Iris pigment epithelial cell (primary cell): ENCODE measurements around the gene DUS4L.
A peak's percentile ranks its signal among the peaks of the same experiment; 100 is the strongest.

ENCODE experiments used
- DNase-seq: peaks from one replicate; pipeline ENCODE4 v3.0.0-alpha.2; 2011; ENCODE audit warnings: low read depth

The DUS4L gene

DNA sequence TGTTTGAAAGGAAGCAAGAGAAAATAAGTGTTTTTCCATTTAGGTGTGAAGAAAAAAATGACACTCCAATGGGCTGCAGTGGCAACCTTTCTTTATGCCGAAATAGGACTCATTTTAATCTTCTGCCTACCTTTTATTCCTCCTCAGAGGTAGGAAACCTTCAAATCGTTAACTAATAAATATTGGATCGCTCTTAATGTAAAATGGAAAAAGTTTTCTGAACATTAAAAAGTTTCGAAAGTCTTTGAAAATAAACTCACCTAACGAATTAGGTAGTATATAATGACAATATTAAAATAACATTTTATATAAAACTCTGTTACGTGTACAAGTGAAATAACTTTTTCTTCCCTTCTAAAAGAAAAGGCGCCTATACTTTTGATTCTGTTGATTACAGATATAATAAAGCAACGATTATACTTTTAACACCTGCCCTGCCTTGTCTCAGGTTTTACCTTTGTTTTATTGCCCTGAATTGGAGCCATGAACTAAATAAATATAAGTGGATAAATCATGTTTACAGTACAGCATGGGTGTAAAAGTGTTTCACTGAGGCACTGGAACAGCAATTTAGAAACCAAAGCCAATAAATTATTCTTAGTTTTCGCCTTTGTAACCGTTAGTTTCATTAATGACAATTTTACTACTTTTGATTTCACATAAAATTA, 17.1 kb downstream of the DUS4L start:
- no peak for DNase-seq

DNA sequence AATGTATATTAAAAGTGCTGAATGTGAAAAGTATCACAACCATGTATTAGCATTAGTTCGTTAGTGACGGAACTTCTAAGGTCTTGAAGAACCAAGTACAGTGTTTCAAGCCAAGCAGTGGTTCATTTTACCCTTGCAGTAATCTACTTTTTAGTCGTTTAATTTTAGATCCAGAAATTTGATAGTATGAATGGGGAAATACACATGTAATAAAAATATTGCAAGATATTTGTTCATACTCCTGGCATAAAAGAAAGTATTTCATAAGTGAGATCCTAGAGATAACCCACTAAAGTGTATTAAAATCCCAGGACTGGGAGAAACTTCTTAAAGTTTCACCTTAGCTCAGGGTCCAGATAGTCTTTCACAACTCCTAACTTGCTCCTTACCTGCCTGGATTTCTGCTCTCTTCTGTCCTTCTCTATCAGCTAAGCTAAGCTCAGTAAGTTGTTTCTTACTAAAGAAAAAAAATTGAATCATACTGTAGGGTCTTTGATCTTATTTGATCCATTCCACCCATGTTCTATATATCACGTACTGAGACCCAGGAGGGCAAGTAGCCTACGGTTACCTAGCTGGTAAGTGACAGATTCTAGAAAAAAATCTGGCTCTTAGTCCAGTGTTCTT, 17.7 kb downstream of the DUS4L start:
- DNase-seq: no peak

DNA sequence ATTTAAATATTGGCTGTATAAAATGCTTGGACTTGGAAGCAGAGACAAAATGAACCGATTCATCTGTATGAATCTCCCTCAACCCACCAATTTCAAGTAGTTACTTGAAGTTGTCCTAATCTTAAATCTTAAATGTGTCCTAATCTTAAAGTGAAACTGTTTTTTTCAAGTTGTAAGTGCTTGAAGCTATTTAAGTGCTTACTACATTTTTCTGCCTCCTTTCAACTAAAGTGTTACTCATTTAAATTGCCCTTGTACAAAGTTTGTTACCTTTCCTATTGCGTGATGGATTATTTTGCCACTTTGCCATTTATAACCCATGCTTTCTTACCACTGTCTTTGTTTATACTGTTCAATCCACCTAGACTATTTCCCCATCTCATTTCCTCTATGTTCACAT, 19.1 kb downstream of the DUS4L start:
- no peak for DNase-seq

DNA sequence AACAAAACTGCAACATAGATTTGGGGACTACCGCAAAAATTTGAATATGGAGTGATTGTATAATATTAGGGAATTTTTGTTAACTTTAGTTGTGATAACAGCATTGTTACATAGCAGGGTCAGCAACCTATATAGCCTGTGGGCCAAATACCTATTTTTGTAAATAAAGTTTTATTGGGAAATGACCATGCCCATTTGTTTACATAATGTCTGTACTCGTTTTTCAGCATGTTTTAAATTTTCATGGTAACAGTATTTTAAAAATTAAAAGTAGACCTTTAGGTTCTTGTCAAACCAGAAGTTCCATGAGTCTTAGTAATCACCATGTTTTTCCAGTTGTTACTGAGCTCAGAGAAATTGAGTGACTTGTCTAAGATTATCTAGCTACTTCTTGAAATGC, 20.9 kb downstream of the DUS4L start:
- no peak for DNase-seq

DNA sequence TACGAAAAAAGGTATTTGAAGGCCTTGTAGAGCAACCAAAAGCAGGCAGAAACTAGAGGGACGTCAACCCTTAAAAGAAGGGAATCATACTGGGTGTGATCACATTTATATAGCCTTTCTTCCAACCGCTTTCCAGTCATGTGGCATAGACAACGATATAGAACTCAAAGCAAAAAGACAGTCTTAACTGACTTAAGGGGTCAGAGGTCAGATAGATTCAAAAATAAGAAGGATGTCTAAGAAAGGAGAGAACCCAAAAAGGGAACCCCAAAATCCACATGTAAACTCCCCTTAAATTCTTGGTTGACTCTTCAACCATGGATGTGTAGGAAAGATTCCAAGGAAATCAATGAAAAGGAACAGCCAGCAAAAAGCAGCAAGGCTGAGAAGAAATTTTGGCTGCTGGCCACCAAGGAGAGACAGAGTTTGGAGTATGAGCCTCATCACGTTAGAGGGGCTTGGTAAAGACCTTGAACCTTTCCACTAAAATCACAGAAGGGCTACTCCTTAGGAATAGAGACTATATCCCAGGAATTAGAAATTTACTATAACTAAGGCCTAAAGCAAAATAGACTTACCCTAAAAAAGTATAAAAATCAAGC, 24.9 kb downstream of the DUS4L start:
- no peak for DNase-seq

DNA sequence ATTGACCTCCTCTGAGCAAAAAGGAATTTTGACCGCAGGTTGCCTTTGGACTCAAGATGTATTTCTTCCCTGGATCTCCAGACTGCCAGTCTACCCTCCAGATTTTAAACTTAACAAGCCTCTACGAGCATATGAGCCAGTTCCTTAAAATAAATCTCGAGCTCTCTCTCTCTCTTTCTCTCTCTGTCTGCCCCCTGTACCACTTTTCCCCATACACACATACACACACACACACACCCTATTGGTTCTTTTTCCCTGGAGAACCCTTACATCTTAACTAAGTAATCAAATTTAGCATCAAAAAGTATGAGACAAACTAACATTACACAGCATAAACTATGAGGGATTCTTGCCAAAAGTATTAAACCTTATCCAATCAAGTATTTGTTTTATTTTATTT, 27.6 kb downstream of the DUS4L start:
- DNase-seq: no peak

DNA sequence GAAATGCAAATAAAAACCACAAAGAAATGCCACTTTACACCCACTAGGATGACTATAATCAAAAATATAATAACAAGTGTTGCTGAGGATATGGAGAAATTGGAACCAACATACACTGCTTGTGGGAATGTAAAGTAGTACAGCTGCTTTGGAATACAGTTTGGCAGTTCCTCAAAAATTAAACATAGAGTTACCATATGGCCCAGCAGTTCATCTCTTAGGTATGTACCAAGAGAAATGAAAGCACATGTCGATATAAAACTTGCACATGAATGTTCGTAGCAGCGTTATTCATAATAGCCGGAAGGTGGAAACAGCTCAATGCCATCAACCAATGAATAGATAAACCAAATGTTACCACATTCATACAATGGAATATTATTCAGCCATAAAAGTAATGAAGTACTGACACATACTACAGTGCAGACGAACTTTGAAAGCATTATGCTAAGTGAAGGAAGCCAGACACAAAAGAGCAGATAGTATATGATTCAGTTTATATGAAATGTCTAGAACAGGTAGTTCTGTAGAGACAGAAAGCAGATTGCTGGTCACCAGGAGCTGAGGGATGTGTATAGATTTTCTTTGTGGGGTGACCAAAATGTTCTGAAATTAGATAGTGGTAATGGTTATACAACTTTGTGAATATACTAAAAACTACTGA, 28.7 kb downstream of the DUS4L start:
- peak; percentile 73 for DNase-seq

DNA sequence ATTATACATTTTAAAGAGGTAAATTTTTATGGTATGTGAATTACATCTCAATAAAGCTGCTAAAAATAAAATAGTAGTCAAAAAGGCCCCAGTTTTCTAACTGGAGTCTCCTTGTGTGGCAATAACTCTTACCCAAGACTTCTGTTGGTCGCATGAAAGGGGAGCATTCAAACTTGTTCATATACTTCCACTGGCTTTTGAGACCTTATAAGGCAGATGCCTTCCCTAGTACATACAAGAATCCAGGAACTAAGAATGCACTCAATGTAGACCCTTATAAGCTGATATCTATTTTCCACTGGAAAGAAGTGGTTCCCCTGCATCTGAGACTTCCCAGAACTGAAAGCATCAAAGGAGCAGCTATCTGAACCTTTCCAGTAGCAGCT, 29.2 kb downstream of the DUS4L start:
- DNase-seq: no peak

DNA sequence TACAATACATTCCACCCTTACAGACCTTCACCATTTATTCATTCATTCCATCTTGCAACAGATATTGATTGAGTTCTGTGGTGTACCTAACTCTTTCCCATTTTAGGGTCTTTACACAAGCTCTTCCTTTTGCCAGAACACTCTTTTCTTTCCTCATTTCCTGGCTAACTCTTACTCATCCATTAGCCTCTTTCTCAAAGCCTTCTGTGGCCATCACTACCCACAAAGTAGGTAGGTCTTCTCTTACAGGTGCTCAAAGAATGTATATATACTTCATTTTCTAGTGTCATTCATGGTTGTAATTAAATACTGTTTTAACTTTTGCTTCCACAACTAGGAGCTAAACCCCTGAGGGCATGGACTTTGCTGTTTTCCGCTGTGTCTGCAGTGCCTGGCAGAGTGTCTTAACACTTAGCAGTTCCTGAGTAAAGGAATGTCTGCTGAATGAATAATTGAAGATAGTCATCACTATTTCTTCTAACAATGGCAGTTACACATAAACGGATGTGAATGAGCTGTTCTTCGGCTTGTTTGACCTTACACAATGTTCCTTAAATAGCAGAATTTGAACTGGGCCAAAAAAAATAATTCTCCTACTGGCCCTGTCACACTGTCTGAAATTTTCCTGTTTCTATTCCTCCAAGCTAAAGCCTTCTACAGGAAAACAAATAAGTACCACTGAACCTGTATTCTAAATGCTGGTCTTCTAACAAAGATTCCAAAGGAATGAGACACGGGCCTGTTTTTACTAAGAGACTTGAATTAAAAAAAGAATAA, 31.4 kb downstream of the DUS4L start:
- DNase-seq: peak; percentile 94

DNA sequence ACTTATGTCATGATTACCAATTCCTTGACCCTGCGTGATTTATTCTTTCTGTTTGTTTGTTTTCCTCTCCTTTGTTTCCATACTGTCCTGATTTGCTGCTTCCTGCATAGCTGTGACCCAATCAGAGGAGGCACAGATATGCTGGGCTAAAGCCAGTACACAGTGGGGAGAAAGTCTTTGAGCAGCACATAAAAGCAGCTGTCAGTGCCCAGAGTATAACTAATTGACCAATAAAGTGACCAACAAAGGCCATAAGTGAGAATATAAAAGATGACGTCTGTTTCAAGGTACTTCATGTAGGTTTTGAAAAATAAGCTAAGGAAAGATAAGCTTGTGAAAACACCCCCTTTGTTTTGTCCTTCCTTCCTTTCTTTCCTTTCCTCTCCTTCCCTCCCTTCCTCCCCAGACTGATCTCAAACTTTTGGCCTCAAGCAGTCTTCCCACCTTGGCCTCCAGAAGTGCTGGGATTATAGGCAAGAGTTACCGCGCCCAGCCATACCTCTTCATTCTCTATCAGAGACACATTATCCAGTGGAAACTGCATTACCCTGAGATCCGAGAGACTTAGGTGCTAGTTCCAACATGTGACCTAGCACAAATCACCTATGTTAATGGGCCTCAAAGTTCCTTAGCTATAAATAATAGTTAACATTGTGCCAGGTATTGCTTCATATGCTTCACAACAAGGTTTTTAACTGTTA, 33.3 kb downstream of the DUS4L start:
- no peak for DNase-seq

DNA sequence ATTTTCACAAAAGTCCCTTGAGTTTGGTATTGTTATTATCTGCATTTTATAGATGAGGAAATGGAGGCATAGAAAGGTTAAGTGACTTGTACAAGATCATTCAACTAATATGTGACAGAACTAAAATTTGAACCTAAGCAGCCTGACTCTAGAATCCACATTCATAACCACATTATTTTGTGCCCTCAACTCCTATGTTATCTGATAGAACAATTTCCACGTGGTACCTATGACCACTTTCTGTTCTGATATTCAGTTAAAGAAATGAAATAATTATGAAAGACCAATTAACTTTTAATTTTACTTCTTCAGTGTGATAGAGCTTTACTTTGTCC, 33.8 kb downstream of the DUS4L start:
- DNase-seq: no peak

DNA sequence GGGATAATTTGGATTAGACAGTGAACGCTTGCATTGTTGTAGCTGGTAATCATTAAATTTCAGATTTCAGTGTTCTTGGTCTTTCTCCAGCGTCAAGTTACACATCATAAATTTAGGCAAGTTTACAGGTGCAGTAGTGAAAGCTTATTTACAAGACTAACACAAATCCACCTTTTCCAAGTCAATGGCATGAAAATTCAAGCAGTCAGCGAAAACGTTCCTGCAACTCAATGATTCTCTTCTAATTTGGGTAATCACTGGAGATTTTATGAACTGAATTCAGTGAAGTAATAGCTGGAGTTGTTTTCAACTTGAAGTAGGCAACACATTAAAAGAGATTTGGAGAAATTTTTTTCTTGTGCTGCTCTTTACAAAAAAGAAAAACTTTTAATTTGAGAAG, 34.2 kb downstream of the DUS4L start:
- no peak for DNase-seq

DNA sequence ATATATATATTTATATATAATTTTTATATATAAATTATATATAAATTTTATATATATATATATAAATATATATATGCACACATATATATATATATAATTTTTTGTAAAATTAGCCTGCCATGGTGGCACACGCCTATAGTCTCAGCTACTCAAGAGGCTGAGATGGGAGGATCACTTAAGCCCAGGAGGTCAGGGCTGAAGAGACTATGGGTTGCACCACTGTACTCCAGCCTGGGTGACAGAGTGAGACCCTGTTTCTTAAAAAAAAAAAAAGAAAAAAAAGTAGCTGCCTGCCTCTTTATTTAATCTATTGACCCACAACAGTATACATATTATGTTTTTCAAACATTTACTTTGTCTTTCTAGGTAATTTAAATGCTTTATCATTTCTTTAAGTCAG, 35.5 kb downstream of the DUS4L start:
- no peak for DNase-seq

DNA sequence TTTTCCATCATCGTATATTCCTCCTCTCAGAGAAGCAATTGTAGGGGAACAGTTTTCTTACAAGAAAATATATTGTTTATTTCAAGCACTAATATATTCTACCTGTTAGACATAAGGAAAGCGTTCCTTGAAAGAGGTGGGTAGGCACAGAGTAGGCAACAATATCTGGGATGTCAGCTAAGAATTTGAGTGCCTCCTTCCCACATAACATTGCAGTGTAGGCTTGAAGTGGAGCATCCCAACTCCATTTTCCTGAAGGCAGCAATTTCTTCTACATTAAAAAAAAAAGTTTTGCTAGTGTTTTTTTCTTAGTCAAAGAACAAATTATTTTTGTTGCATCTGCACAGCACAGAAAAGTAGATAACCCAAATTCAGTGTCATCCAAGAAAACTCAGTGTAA, 37.0 kb downstream of the DUS4L start:
- DNase-seq: no peak

DNA sequence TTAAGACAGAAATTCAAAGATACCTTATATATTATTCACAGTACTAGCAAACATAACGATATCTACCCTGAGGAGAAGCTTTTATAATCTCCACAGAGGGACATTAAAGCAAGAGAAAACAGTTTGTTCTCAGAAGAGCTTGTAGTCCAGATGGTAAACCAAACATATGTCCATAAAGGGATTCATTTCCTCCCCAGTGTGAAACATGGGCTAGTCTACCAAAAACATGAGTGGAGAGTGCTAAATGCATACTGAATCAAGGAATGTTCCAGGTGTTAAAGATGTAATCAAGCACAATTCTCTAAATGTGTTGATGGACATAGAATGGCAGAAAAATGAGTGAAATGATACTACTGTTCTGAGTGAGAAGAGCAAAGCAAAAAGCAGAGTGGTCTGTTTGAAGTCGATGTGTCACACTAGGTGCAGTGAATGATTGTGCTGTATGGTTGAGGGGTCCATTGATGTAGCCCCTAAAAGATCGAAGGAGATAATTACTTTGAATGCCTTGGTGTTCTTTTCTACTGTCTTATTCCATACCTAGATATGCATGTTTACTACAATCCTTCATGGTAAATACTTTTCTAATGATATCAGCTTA, 41.5 kb downstream of the DUS4L start:
- no peak for DNase-seq

DNA sequence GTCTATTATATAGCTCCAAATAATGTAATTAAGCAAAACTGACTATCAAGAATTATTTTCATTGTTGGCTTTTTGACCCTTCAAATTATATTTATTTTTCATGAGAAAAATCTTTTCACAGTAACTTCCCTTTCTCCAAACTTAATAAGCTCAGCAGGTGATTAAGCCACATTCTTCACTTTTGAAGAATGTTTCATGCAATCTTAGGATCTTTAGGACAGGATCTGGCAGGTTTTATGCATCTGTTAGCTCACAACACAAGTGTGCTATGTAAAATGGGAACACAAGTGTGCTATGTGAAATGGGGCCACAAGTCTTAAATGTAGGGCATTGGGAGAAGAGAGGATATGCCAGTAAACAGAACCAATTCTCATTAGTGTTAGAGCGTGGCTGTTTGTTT, 42.5 kb downstream of the DUS4L start:
- DNase-seq: no peak

DNA sequence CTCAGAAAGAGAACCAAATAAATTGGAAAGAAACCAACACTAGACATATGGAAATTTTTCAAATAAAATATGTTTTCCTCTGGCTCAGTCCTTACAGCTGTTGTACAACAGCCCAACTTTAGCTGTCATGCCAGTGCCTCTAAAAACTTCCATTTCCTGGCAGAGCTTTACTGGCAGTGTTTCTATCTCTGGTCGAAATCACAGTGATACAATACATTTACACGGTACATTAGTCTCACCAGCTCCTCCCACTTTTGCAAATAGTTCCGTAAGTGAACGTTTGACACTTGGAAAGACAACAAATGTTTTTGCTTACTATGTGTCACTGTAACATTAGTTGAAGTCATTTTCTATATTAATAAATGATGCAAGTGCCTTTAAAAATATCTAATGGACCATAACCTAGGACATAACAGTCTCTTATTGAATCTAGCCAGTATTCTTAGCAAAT, 46.1 kb downstream of the DUS4L start:
- DNase-seq: no peak

DNA sequence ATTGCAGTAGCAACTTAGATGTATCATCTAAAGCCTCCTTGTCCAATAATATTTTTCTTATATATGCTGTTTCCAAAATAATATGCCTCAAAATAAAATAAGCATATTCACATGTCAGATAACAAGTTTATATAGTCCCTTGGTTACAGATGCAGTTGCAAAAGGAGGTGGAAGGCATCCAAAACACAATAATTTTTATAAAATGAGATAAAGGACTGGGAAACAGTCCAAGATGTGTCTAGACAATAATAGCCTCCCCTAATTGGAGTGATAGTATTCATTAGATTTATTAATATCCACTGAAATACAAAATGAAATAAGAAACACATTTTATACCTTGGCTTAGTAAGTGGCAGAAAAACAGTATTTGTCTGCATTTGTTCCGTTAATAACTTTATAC, 46.6 kb downstream of the DUS4L start:
- peak; percentile 31 for DNase-seq

DNA sequence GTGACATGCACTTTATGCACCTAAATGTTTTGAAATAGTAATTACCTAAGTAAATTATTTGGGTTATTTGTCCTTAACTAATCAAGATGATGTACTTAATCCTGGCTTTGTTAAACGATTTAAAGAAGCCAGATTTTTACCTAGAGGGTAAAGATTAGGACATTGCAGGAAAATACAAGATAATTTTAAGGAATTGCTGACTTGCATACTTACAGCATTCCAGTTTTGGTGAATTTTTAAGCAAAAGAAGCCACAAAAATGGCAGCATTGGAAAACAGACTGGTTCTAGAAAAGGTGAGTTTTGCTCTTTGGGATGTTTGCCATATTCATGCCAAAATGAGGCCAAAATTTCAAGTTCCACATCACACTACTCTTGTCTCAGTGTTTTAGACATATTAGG, 49.7 kb downstream of the DUS4L start:
- no peak for DNase-seq

DNA sequence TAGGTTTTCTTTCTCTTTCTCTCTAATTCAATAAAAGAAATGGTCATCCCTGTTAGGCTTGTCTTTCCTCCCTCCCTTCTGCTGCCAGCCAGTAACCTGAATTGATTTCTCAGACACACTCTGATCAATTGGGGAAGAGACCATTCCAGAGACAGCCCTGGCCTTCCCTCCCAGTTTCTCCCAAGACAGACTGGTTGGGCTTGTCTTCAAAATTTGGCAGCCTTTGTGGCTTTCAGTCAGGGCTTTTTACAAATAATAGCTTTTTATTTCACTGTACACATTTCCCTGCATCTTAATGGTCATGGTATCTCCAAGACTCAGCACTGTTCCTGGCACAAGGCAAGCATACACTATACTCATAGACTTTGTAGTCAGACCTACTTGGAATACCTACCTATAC, 50.2 kb downstream of the DUS4L start:
- DNase-seq: peak; percentile 26

DNA sequence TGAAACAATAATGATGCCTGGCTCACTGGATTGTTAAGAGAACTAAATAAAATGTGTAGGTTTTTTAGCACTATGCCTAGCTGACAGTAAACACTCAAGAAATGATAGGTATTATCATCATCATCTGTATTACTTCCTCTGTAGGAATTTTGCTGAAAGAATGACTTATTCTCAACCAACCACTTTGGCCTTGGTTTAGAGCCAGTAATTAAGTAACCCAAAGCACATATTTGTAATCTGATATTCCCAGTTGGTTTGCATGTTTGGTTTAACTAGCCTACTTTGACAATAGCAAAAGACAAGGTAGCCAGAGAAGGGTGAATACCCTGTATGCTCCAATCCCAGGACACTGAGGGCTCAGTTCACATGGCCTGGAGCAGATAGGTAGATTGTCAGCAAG, 50.7 kb downstream of the DUS4L start:
- peak; percentile 89 for DNase-seq
